Glutamatergic neuron (in vitro differentiated cells): ENCODE data around the gene MCM3AP. TPM values are rescaled to one million over a fixed set of nuclear protein-coding genes. Genes with fewer than 3 reads are reported as not detected.
"Not testable (repeated sequence)": the region's sequence is repeated elsewhere in the genome, so short reads cannot be mapped to it uniquely, and the experiment has no call there.

Source experiments
- DNase-seq: peaks from one replicate; pipeline ENCODE4 v3.0.0; 2022
- H3K27ac Mint-ChIP-seq: one replicate; pipeline ENCODE4 v1.8.0; 2020; ENCODE audit warnings: mild to moderate bottlenecking, mixed read lengths, inconsistent platforms; ENCODE audit not compliant: unreplicated experiment
- H3K27me3 Mint-ChIP-seq: one replicate; pipeline ENCODE4 v1.8.0; 2020; ENCODE audit warnings: mild to moderate bottlenecking, moderate library complexity, mixed read lengths, inconsistent platforms; ENCODE audit not compliant: unreplicated experiment
- H3K36me3 Mint-ChIP-seq: one replicate; pipeline ENCODE4 v1.8.0; 2020; ENCODE audit warnings: mild to moderate bottlenecking, mixed read lengths, inconsistent platforms; ENCODE audit not compliant: unreplicated experiment
- H3K4me1 Mint-ChIP-seq: one replicate; pipeline ENCODE4 v1.8.0; 2020; ENCODE audit warnings: mild to moderate bottlenecking, low read depth, mixed read lengths, inconsistent platforms; ENCODE audit not compliant: unreplicated experiment
- H3K4me3 Mint-ChIP-seq: one replicate; pipeline ENCODE4 v1.8.0; 2020; ENCODE audit warnings: mild to moderate bottlenecking, mixed read lengths, inconsistent platforms; ENCODE audit not compliant: unreplicated experiment
- H3K9me3 Mint-ChIP-seq: one replicate; pipeline ENCODE4 v1.8.0; 2020; ENCODE audit warnings: mild to moderate bottlenecking, moderate library complexity, mixed read lengths, inconsistent platforms; ENCODE audit not compliant: unreplicated experiment
- CTCF ChIP-seq: fragments of 200-600 bp; sonication (generic); IDR thresholded peaks from one replicate; pipeline ENCODE4 v1.5.0; 2021; ENCODE audit not compliant: partially characterized antibody, unreplicated experiment
- total RNA-seq: library from RNA; stranded (reverse); fragmentation: NEBNext Ultra II Directional; extraction: Animal tissue kit (Norgen Biotek cat#: 25700); gene quantifications from one replicate; pipeline ENCODE4 v1.2.1, GENCODE V29; 2021; ENCODE audit not compliant: unreplicated experiment

MCM3AP gene
- total RNA-seq, 1 donor from 2014 or later: 121 TPM

- Mint-ChIP-seq H3K4me3 (no peak overlapping the region), H3K4me1 (peaks cover 20% of the 10 kb centered on the region), H3K36me3 (peaks cover 22% of the 10 kb centered on the region), H3K9me3 (peaks cover 15% of the 10 kb centered on the region), H3K27me3 (peaks cover 5% of the 10 kb centered on the region), H3K27ac (no peak overlapping the region)
- DNase-seq: no peak
- no peak for TF ChIP-seq CTCF
Measured at GRCh38 chr21:46203203-46203600, 82.2 kb downstream of the MCM3AP start.

- no peak for DNase-seq
- peaks cover 19% of the 10 kb centered on the region for H3K4me1 Mint-ChIP-seq
- no peak overlapping the region for H3K4me3 Mint-ChIP-seq
- peaks cover 2% of the 10 kb centered on the region for H3K27me3 Mint-ChIP-seq
- peaks cover 13% of the 10 kb centered on the region for H3K9me3 Mint-ChIP-seq
- H3K27ac Mint-ChIP-seq: no peak overlapping the region
- no peak for TF ChIP-seq CTCF
- H3K36me3 Mint-ChIP-seq: peaks cover 22% of the 10 kb centered on the region
Measured at GRCh38 chr21:46202592-46203202, 82.7 kb downstream of the MCM3AP start.

GRCh38 chr21:46200877-46201803, 84.3 kb downstream of the MCM3AP start:
- H3K36me3 Mint-ChIP-seq: peaks cover 22% of the 10 kb centered on the region
- H3K27me3 Mint-ChIP-seq, H3K4me3 Mint-ChIP-seq, DNase-seq, H3K27ac Mint-ChIP-seq: not testable (repeated sequence)
- H3K9me3 Mint-ChIP-seq: peaks cover 11% of the 10 kb centered on the region
- H3K4me1 Mint-ChIP-seq: peaks cover 22% of the 10 kb centered on the region

GRCh38 chr21:46199436-46200373, 85.7 kb downstream of the MCM3AP start:
- Mint-ChIP-seq H3K27me3 (peaks cover 8% of the 10 kb centered on the region), H3K36me3 (peaks cover 22% of the 10 kb centered on the region), H3K4me1 (peaks cover 15% of the 10 kb centered on the region), H3K4me3 (no peak overlapping the region), H3K9me3 (peaks cover 7% of the 10 kb centered on the region), H3K27ac (peak overlapping the region; percentile 15)
- no peak for DNase-seq
- TF ChIP-seq CTCF: no peak

GRCh38 chr21:46196733-46197132, 88.7 kb downstream of the MCM3AP start:
- peaks cover 25% of the 10 kb centered on the region for H3K36me3 Mint-ChIP-seq
- H3K4me3 Mint-ChIP-seq: no peak overlapping the region
- H3K27me3 Mint-ChIP-seq: peaks cover 20% of the 10 kb centered on the region
- H3K27ac Mint-ChIP-seq: no peak overlapping the region
- DNase-seq: no peak
- no peak for TF ChIP-seq CTCF
- H3K4me1 Mint-ChIP-seq: peaks cover 23% of the 10 kb centered on the region
- peaks cover 8% of the 10 kb centered on the region for H3K9me3 Mint-ChIP-seq
